OCI-LY1 (cell line): ENCODE measurements around the gene GSG1L.

ENCODE experiments used
- H2AFZ ChIP-seq: fragments of 200-600 bp; sonication (generic), shearing (Covaris generic); 2 replicates; pipeline ENCODE4 v1.6.0; 2014; ENCODE audit warnings: antibody characterized with exemption, mild to moderate bottlenecking, low read length
- H3F3A ChIP-seq: fragments of 200-600 bp; sonication (generic), shearing (Covaris generic); 2 replicates; pipeline ENCODE4 v1.6.0; 2014; ENCODE audit warnings: mild to moderate bottlenecking, antibody characterized with exemption, low read length, moderate library complexity; ENCODE audit not compliant: insufficient read depth
- H3K27ac ChIP-seq: fragments of 200-600 bp; sonication (generic); 2 replicates; pipeline ENCODE4 v1.5.1; 2014; ENCODE audit warnings: low read length, mixed run types, mild to moderate bottlenecking, low read depth; ENCODE audit not compliant: poor library complexity, severe bottlenecking
- H3K27me3 ChIP-seq: fragments of 200-600 bp; sonication (generic); 2 replicates; pipeline ENCODE4 v1.6.0; 2014; ENCODE audit warnings: antibody characterized with exemption, mild to moderate bottlenecking, low read length, moderate library complexity; ENCODE audit not compliant: insufficient read depth
- H3K36me3 ChIP-seq: fragments of 200-600 bp; sonication (generic); 2 replicates; pipeline ENCODE4 v1.6.1; 2014; ENCODE audit warnings: mild to moderate bottlenecking, antibody characterized with exemption, low read length, moderate library complexity, mixed read lengths; ENCODE audit not compliant: insufficient read depth
- H3K4me1 ChIP-seq: fragments of 200-600 bp; sonication (generic); 2 replicates; pipeline ENCODE4 v1.5.1; 2014; ENCODE audit warnings: mild to moderate bottlenecking, low read length, moderate library complexity; ENCODE audit not compliant: insufficient read depth, severe bottlenecking
- H3K4me2 ChIP-seq: fragments of 200-600 bp; sonication (generic), shearing (Covaris generic); 2 replicates; pipeline ENCODE4 v1.6.1; 2014; ENCODE audit warnings: low read length
- H3K4me3 ChIP-seq: fragments of 200-600 bp; sonication (generic); 2 replicates; pipeline ENCODE4 v1.5.1; 2014; ENCODE audit warnings: low read length, low read depth, mild to moderate bottlenecking, mixed read lengths; ENCODE audit not compliant: poor library complexity, severe bottlenecking
- H3K79me2 ChIP-seq: fragments of 200-600 bp; shearing (Covaris generic); 2 replicates; pipeline ENCODE4 v1.6.1; 2016; ENCODE audit warnings: mixed run types, low read length, mixed read lengths; ENCODE audit not compliant: insufficient read depth
- H3K9ac ChIP-seq: fragments of 200-600 bp; sonication (generic), shearing (Covaris generic); 2 replicates; pipeline ENCODE4 v1.6.1; 2014; ENCODE audit warnings: mild to moderate bottlenecking, low read length, mixed read lengths
- H3K9me2 ChIP-seq: fragments of 200-600 bp; sonication (generic), shearing (Covaris generic); 2 replicates; pipeline ENCODE4 v1.6.1; 2014; ENCODE audit warnings: low read depth, mild to moderate bottlenecking, low read length, mixed read lengths
- H3K9me3 ChIP-seq: fragments of 200-600 bp; shearing (Covaris generic); 2 replicates; pipeline ENCODE4 v1.6.1; 2014; ENCODE audit warnings: low read length, mixed read lengths
- H4K20me1 ChIP-seq: fragments of 200-600 bp; sonication (generic), shearing (Covaris generic); 2 replicates; pipeline ENCODE4 v1.6.0; 2016; ENCODE audit warnings: mild to moderate bottlenecking, low read length; ENCODE audit not compliant: insufficient read depth
- CTCF ChIP-seq: fragments of 200-600 bp; sonication (generic), shearing (Covaris generic); IDR thresholded peaks from 2 replicates; pipeline ENCODE4 v1.5.1; 2017; ENCODE audit warnings: mild to moderate bottlenecking, antibody characterized with exemption, low read length, moderate library complexity, mixed read lengths
- EZH2 ChIP-seq: fragments of 200-600 bp; sonication (generic), shearing (Covaris generic); IDR thresholded peaks from 2 replicates; pipeline ENCODE4 v1.8.0; 2017; ENCODE audit warnings: borderline replicate concordance, mixed run types, mild to moderate bottlenecking, antibody characterized with exemption, low read length, moderate library complexity, mixed read lengths

The GSG1L gene

DNA sequence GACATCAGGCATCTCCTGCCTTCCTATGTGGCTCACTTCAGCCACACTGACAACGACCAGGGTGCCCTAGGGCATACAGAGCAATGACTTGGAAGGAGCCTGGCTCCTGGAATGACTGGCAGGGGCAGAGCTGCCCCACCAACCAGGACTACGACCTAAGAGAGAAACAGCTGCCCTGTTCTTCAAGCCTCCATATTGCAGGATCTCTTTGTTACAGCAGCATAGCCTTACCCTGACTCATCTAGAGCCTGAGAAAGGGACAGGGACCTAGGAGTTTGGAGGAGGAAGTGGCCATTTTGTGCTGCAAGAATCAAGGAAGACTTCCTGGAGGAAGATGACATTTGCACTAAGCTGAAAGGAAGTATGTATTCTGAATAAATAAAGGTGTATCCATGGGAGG lies 49.6 kb downstream of the GSG1L start:
- H3K79me2 ChIP-seq = no peaks in the 10 kb centered on the region
- H4K20me1 ChIP-seq = no peaks in the 10 kb centered on the region
- no peaks in the 10 kb centered on the region for H3K9me3 ChIP-seq
- no peaks in the 10 kb centered on the region for H3K9me2 ChIP-seq
- no peaks in the 10 kb centered on the region; the same call in 1 of the 2 replicates for H3K27me3 ChIP-seq
- H3F3A ChIP-seq = no peaks in the 10 kb centered on the region
- H3K4me1 ChIP-seq = no peaks in the 10 kb centered on the region
- H3K4me3 ChIP-seq = no peak overlapping the region
- H3K9ac ChIP-seq = no peak overlapping the region
- no peak overlapping the region for H2AFZ ChIP-seq
- H3K27ac ChIP-seq = no peak overlapping the region
- TF ChIP-seq EZH2 (no peak), CTCF (no peak)
- no peaks in the 10 kb centered on the region for H3K36me3 ChIP-seq
- H3K4me2 ChIP-seq = no peak overlapping the region

DNA sequence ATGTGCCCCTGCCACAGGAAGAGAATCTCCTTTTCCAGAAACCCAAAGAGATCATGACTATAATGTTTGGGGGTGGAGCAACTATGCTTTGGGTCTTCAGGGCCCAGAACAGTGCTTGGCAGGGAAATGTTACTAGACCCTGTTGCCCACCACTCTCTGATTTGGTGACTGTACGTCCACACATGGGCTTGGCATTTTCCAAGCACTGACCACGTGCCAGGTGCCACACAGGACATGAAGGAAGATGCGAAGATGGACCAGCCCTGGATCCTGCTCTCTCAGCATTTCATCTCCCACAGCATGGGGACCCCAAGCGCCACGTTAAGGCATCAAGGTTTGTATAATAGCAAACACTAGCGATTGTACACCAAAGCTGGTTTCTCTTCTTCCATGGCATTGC lies 50.1 kb downstream of the GSG1L start:
- no peak overlapping the region for H3K9ac ChIP-seq
- no peaks in the 10 kb centered on the region for H3K9me3 ChIP-seq
- H3F3A ChIP-seq = no peaks in the 10 kb centered on the region
- no peaks in the 10 kb centered on the region for H4K20me1 ChIP-seq
- H3K36me3 ChIP-seq = no peaks in the 10 kb centered on the region
- H3K27ac ChIP-seq = no peak overlapping the region
- H3K4me1 ChIP-seq = no peaks in the 10 kb centered on the region
- no peak overlapping the region for H2AFZ ChIP-seq
- no peak overlapping the region for H3K4me3 ChIP-seq
- TF ChIP-seq EZH2 (no peak), CTCF (no peak)
- no peaks in the 10 kb centered on the region for H3K79me2 ChIP-seq
- no peaks in the 10 kb centered on the region; the same call in 1 of the 2 replicates for H3K27me3 ChIP-seq
- H3K9me2 ChIP-seq = no peaks in the 10 kb centered on the region
- no peak overlapping the region for H3K4me2 ChIP-seq

DNA sequence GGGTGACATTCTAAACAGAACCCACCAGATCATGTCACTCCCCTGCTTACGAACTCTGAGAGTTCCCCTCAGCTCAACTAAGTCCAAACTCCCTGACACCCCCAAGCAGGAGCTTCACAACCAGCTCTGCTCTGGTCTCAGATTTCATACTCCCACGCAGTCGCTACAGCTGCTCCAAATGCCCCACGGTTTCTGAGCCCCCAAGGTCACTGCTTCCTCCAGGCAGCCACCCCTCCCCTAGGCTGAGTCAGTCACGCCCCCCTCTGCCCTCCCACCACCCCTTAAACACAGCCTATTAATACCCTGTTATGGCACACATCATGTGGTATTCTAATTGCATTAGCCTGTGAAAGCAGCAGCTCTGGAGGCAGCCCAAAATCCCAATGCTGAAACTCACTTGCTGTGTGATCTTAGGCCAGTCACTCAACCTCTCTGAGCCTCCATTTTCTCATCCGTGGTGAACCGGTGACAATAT lies 51.5 kb downstream of the GSG1L start:
- no peak overlapping the region for H3K4me3 ChIP-seq
- H3K4me2 ChIP-seq = no peak overlapping the region
- H3K27ac ChIP-seq = no peak overlapping the region
- no peaks in the 10 kb centered on the region for H4K20me1 ChIP-seq
- no peaks in the 10 kb centered on the region for H3K9me2 ChIP-seq
- no peak overlapping the region for H2AFZ ChIP-seq
- no peaks in the 10 kb centered on the region for H3K36me3 ChIP-seq
- TF ChIP-seq EZH2 (no peak), CTCF (no peak)
- H3K27me3 ChIP-seq = no peaks in the 10 kb centered on the region; the same call in 1 of the 2 replicates
- H3F3A ChIP-seq = no peaks in the 10 kb centered on the region
- no peaks in the 10 kb centered on the region for H3K4me1 ChIP-seq
- H3K79me2 ChIP-seq = no peaks in the 10 kb centered on the region
- no peaks in the 10 kb centered on the region for H3K9me3 ChIP-seq
- no peak overlapping the region for H3K9ac ChIP-seq
